WTC11 (cell line): Measurements from ENCODE around the gene ACBD3. TPM values are rescaled to one million over a fixed set of nuclear protein-coding genes. Genes with fewer than 3 reads are reported as not detected.

Source experiments
- ATAC-seq: fragments of 200-7000 bp; cut with Tn5 transposase; 2 replicates; pipeline ENCODE4 v1.10.0; 2021; ENCODE audit warnings: mild to moderate bottlenecking, moderate library complexity
- CTCF ChIA-PET: fragments of 300-600 bp; sonication (Branson Sonifier 250); formaldehyde crosslinking; loops from one replicate; lab custom pipeline; 2021; ENCODE audit warnings: antibody characterized with exemption; lab: Charles Lee
- POLR2A ChIA-PET: fragments of 350-600 bp; sonication (Branson Sonifier 250); formaldehyde crosslinking; loops from one replicate; lab custom pipeline; 2021; ENCODE audit warnings: antibody characterized with exemption; lab: Charles Lee
- DNase-seq: peaks from one replicate; pipeline ENCODE4 v3.0.0; 2021; ENCODE audit warnings: low spot score
- H3K27ac Mint-ChIP-seq: 2 replicates; pipeline ENCODE4 v1.8.0; 2021; ENCODE audit warnings: mixed read lengths
- H3K27me3 Mint-ChIP-seq: 2 replicates; pipeline ENCODE4 v1.8.0; 2021; ENCODE audit warnings: low read depth, mild to moderate bottlenecking, moderate library complexity, mixed read lengths
- H3K36me3 Mint-ChIP-seq: 2 replicates; pipeline ENCODE4 v1.8.0; 2021; ENCODE audit warnings: mixed read lengths
- H3K4me1 Mint-ChIP-seq: 2 replicates; pipeline ENCODE4 v1.8.0; 2022; ENCODE audit warnings: mixed read lengths
- H3K4me3 Mint-ChIP-seq: 2 replicates; pipeline ENCODE4 v1.8.0; 2021; ENCODE audit warnings: mild to moderate bottlenecking, moderate library complexity, mixed read lengths
- H3K9me3 Mint-ChIP-seq: 2 replicates; pipeline ENCODE4 v1.8.0; 2021; ENCODE audit warnings: mixed read lengths
- ATF1 ChIP-seq: sonication (generic); formaldehyde crosslinking; IDR thresholded peaks from 2 replicates; pipeline ENCODE4 v1.8.1; 2023; ENCODE audit warnings: mild to moderate bottlenecking, moderate library complexity, missing genetic modification reagents
- ATF6 ChIP-seq: sonication (generic); formaldehyde crosslinking; IDR thresholded peaks from 2 replicates; pipeline ENCODE4 v1.8.1; 2023; ENCODE audit warnings: mild to moderate bottlenecking, missing genetic modification reagents
- CBFB ChIP-seq: sonication (generic); formaldehyde crosslinking; IDR thresholded peaks from 2 replicates; pipeline ENCODE4 v1.8.1; 2022; ENCODE audit warnings: mild to moderate bottlenecking, low read depth, missing genetic modification reagents
- CTCF ChIP-seq: fragments of 200-600 bp; IDR thresholded peaks from 2 replicates; pipeline ENCODE4 v1.8.0; 2022; ENCODE audit warnings: antibody characterized with exemption
- FOXJ3 ChIP-seq: sonication (generic); formaldehyde crosslinking; IDR thresholded peaks from 2 replicates; pipeline ENCODE4 v1.9.0; 2021; ENCODE audit warnings: missing genetic modification reagents, mild to moderate bottlenecking, borderline replicate concordance
- IRF2 ChIP-seq: sonication (generic); formaldehyde crosslinking; IDR thresholded peaks from 2 replicates; pipeline ENCODE4 v1.8.0; 2022; ENCODE audit warnings: low read depth, missing genetic modification reagents, borderline replicate concordance
- RELA ChIP-seq: sonication (generic); formaldehyde crosslinking; IDR thresholded peaks from 2 replicates; pipeline ENCODE4 v1.8.1; 2022; ENCODE audit warnings: missing genetic modification reagents, mild to moderate bottlenecking, borderline replicate concordance
- USF2 ChIP-seq: sonication (generic); formaldehyde crosslinking; IDR thresholded peaks from 2 replicates; pipeline ENCODE4 v1.8.1; 2023; ENCODE audit warnings: mild to moderate bottlenecking, missing genetic modification reagents, moderate library complexity
- ZBTB21 ChIP-seq: sonication (generic); formaldehyde crosslinking; IDR thresholded peaks from 2 replicates; pipeline ENCODE4 v1.8.1; 2023; ENCODE audit warnings: mild to moderate bottlenecking, missing genetic modification reagents, borderline replicate concordance
- ZNF121 ChIP-seq: sonication (generic); formaldehyde crosslinking; IDR thresholded peaks from 2 replicates; pipeline ENCODE4 v1.8.0; 2023; ENCODE audit warnings: missing genetic modification reagents
- ZNF532 ChIP-seq: fragments of 250-450 bp; sonication (Bioruptor Pico); IDR thresholded peaks from 2 replicates; pipeline ENCODE4 v1.9.0; 2021; ENCODE audit warnings: mild to moderate bottlenecking, borderline replicate concordance
- total RNA-seq: library from RNA; stranded (reverse); gene quantifications from 3 replicates; pipeline ENCODE4 v1.2.3, GENCODE V29; 2021
- TF ChIP-seq, protein P1 (sequence below): fragments of 250-450 bp; sonication (Bioruptor Pico); IDR thresholded peaks from 2 replicates; pipeline ENCODE4 v1.9.0; 2021; ENCODE audit warnings: mild to moderate bottlenecking
- TF ChIP-seq, protein P2 (sequence below): sonication (generic); formaldehyde crosslinking; IDR thresholded peaks from 2 replicates; pipeline ENCODE4 v1.8.1; 2023; ENCODE audit warnings: mild to moderate bottlenecking, missing genetic modification reagents

ACBD3 gene
- total RNA-seq, 1 experiment from 2014 or later: 38.9 TPM

DNA sequence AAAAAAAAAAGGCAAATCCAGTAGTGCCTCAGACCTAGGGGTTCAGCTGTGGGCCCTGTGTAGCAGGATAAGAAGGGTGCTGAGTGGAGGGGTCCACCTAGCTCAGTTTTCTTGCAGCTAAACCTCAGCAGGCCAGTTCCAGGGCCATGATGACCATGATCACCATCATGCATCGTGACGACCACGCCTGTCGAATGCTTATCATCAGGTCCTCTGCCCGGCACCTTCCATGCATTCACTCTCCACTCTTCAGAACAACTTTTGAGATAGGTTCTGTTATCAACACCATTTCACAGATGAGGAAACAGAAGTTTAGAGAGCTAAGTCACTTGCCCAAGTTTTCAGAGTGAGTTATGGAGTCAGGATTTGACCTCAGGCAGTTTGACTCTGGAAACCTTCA, 54.9 kb downstream of the ACBD3 start (continued):
- no peak for TF ChIP-seq ZNF532
- TF ChIP-seq IRF2 (CRISPR knock-in tag): no peak

GRCh38 chr1:226129230-226129629, 57.3 kb downstream of the ACBD3 start:
- Mint-ChIP-seq H3K27ac (no peak overlapping the region), H3K4me1 (peaks cover 41% of the 10 kb centered on the region), H3K36me3 (no peaks in the 10 kb centered on the region), H3K27me3 (no peaks in the 10 kb centered on the region; the same call in 1 of the 2 replicates), H3K9me3 (peaks cover 6% of the 10 kb centered on the region), H3K4me3 (no peak overlapping the region)
- TF ChIP-seq IRF2 (CRISPR knock-in tag) (no peak), ATF1 (CRISPR knock-in tag) (no peak), CBFB (no peak), CTCF (no peak), ZBTB21 (no peak), ZNF121 (CRISPR knock-in tag) (no peak), RELA (no peak), FOXJ3 (no peak), USF2 (CRISPR knock-in tag) (no peak), ATF6 (CRISPR knock-in tag) (no peak)
- TF ChIP-seq, protein P1, sequence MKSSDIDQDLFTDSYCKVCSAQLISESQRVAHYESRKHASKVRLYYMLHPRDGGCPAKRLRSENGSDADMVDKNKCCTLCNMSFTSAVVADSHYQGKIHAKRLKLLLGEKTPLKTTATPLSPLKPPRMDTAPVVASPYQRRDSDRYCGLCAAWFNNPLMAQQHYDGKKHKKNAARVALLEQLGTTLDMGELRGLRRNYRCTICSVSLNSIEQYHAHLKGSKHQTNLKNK (CRISPR knock-in tag): no peak
- TF ChIP-seq, protein P2, sequence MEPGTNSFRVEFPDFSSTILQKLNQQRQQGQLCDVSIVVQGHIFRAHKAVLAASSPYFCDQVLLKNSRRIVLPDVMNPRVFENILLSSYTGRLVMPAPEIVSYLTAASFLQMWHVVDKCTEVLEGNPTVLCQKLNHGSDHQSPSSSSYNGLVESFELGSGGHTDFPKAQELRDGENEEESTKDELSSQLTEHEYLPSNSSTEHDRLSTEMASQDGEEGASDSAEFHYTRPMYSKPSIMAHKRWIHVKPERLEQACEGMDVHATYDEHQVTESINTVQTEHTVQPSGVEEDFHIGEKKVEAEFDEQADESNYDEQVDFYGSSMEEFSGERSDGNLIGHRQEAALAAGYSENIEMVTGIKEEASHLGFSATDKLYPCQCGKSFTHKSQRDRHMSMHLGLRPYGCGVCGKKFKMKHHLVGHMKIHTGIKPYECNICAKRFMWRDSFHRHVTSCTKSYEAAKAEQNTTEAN: no peak
- DNase-seq (no peak), ATAC-seq (no peak)
- CTCF ChIA-PET: no interaction called here
- POLR2A ChIA-PET: no interaction called here
